Measurements from ENCODE around the gene SEC23A.

SEC23A gene

GRCh38 chr14:38982837-38983236, 120.2 kb downstream of the SEC23A start:
- no peak for DNase-seq

- no peak for DNase-seq
Measured at GRCh38 chr14:38982278-38982677, 120.8 kb downstream of the SEC23A start.
